Measurements from ENCODE around the gene DEF6. TPM values are rescaled to one million over a fixed set of nuclear protein-coding genes. Genes with fewer than 3 reads are reported as not detected.

DEF6 gene
- total and polyA plus RNA-seq, 7 donors = 0.43 to 1.6 (median 0.69) TPM

DNA sequence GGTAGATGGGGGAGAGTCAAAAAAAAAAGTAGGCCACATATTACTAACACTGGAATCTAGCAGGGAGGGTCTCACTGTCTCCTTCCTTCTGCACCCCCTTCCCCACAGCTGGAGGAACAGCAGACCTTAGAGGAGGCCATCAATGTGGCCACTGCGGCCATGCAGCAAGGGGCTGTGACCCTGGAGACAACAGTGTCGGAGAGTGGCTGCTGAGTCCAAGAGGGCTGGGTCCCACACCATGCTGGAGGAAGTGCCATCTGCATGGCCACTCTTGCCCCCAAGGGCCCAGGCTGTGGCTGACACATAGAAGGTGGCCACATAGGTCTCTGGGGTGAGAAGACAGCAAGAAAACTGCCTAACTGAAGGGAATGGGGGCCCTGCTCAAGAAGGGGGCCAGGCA is 2.6 kb upstream of the DEF6 start:
- H3K36me3 ChIP-seq (ENCODE audit: insufficient read depth in 1 of 2, low read depth in 1 of 2) = peaks cover 2 to 56% of the 10 kb centered on the region in 2 donors
- intact Hi-C loops (cut with DNase I) = loop anchor here in 1 of 2 donors (10.0 kb wide), 1 partner anchor 260 kb away; no protein-coding TSS in a partner anchor
- 94 to 100% (median 96%) methylated on average over 2 of the region's 2 CpGs for WGBS, 3 donors

GRCh38 chr6:35295521-35296315 is 1.9 kb upstream of the DEF6 start:
- 8 to 43% (median 18%) methylated on average over 3 of the region's 3 CpGs for WGBS, 3 donors
- H3K36me3 ChIP-seq (ENCODE audit: insufficient read depth in 1 of 2, low read depth in 1 of 2) = peaks cover 0 to 49% of the 10 kb centered on the region in 2 donors
- no peak overlapping the region for H3K4me3 ChIP-seq
- ATAC-seq (peak in 3 of 4 donors; percentile 40 to 47 (median 40)), DNase-seq (no peak)
- H3K4me1 ChIP-seq = peaks cover 9% of the 10 kb centered on the region
- H3K27ac ChIP-seq = peak overlapping the region; percentile 18
- intact Hi-C loops (cut with DNase I) = loop anchor here in 1 of 2 donors (10.0 kb wide), 1 partner anchor 259 kb away; no protein-coding TSS in a partner anchor
- no peaks in the 10 kb centered on the region for H3K9me3 ChIP-seq
- TF ChIP-seq CTCF (IDR thresholded peaks at IDR 0.05) = no peak
- H3K27me3 ChIP-seq (ENCODE audit: insufficient read depth in 3 of 3, low read length in 2 of 3) = no peaks in the 10 kb centered on the region

More for the DNA sequence above, 2.6 kb upstream of the DEF6 start:
- Histone ChIP-seq H3K27ac (peak overlapping the region; percentile 18), H3K27me3 (ENCODE audit: insufficient read depth in 3 of 3, low read length in 2 of 3) (no peaks in the 10 kb centered on the region), H3K9me3 (no peaks in the 10 kb centered on the region), H3K4me3 (no peak overlapping the region), H3K4me1 (peaks cover 9% of the 10 kb centered on the region)
- DNase-seq = no peak
- no peak for TF ChIP-seq CTCF (IDR thresholded peaks at IDR 0.05)
- no peak for ATAC-seq

- TF ChIP-seq CTCF (IDR thresholded peaks at IDR 0.05) = no peak
- WGBS, 3 donors = 58 to 61% (median 60%) methylated on average over 6 of the region's 6 CpGs
- ATAC-seq = no peak
- H3K36me3 ChIP-seq (ENCODE audit: insufficient read depth in 1 of 2, low read depth in 1 of 2) = peaks cover 0 to 36% of the 10 kb centered on the region in 2 donors
- intact Hi-C loops (cut with DNase I) = loop anchor here in 1 of 2 donors (1.0 to 10.0 kb wide), 3 partner anchors 152 to 258 kb away; partner anchors contain the start of gene RPL10A
- peak overlapping the region; percentile 38 for H3K27ac ChIP-seq
- no peaks in the 10 kb centered on the region for H3K9me3 ChIP-seq
- no peak overlapping the region for H3K4me3 ChIP-seq
- no peaks in the 10 kb centered on the region for H3K27me3 ChIP-seq (ENCODE audit: insufficient read depth in 3 of 3, low read length in 2 of 3)
- peaks cover 9% of the 10 kb centered on the region for H3K4me1 ChIP-seq
- DNase-seq = no peak
These were observed 552 bp upstream of the DEF6 start for GRCh38 chr6:35296931-35297600.

GRCh38 chr6:35298625-35299140 is 1.1 kb downstream of the DEF6 start:
- H3K9me3 ChIP-seq = no peaks in the 10 kb centered on the region
- H3K4me3 ChIP-seq = peak overlapping the region; percentile 58
- peaks cover 19% of the 10 kb centered on the region for H3K4me1 ChIP-seq
- no peak overlapping the region for H3K27ac ChIP-seq
- no peak for ATAC-seq
- no peak for DNase-seq
- peaks cover 0 to 20% of the 10 kb centered on the region in 2 donors for H3K36me3 ChIP-seq (ENCODE audit: insufficient read depth in 1 of 2, low read depth in 1 of 2)
- 90 to 97% (median 92%) methylated on average over 6 of the region's 6 CpGs for WGBS, 3 donors
- intact Hi-C loops (cut with DNase I) = loop anchor here in 1 of 2 donors (10.0 kb wide), 1 partner anchor 256 kb away; no protein-coding TSS in a partner anchor
- TF ChIP-seq CTCF (IDR thresholded peaks at IDR 0.05) = no peak
- no peaks in the 10 kb centered on the region for H3K27me3 ChIP-seq (ENCODE audit: insufficient read depth in 3 of 3, low read length in 2 of 3)

All from psoas muscle (tissue), 8 donors.